Bronchial smooth muscle cell (primary cell): Measurements from ENCODE around the gene HS3ST4. TPM values are rescaled to one million over a fixed set of nuclear protein-coding genes. Genes with fewer than 3 reads are reported as not detected.

Experiments used
- total RNA-seq: library from RNA; depleted of rRNA; stranded (reverse); fragments of >200 nt; gene quantifications from 2 replicates; pipeline ENCODE4 v1.2.1, GENCODE V29; 2014

The HS3ST4 gene
- not detected in 2 replicates for total RNA-seq

GRCh38 chr16:25691519-25692091 is at the start of gene HS3ST4:
Gene HS3ST4 (plus strand): TSS chr16:25691959.

